B cell (primary cell): ENCODE data around the gene MAGI2.

Experiments
- CTCF ChIP-seq: fragments of 200-600 bp; IDR thresholded peaks from one replicate; pipeline ENCODE4 v1.8.0; 2022; ENCODE audit warnings: antibody characterized with exemption, mild to moderate bottlenecking
- EZH2 ChIP-seq: IDR thresholded peaks from 2 replicates; pipeline ENCODE4 v1.6.1; 2012; ENCODE audit warnings: borderline replicate concordance, low read depth, mild to moderate bottlenecking, moderate library complexity, low read length; ENCODE audit not compliant: insufficient read depth, poor library complexity, severe bottlenecking

GRCh38 chr7:79212334-79212733 is 241.1 kb downstream of the MAGI2 start:
- TF ChIP-seq CTCF (no peak), EZH2 (no peak)
